Right atrium auricular region (tissue), 2 donors: ENCODE results near the gene GHRH. TPM values are rescaled to one million over a fixed set of nuclear protein-coding genes. Genes with fewer than 3 reads are reported as not detected.

Experiments used
- DNase-seq: peaks from one replicate; pipeline ENCODE4 v3.0.0-alpha.2; 2019; ENCODE audit warnings: low spot score
- H3K27ac ChIP-seq, 2 donors: fragments of 200-600 bp; sonication (generic); 1 replicate in 1 of 2; 2 replicates in 1 of 2; pipeline ENCODE4 v1.5.1; 2016 to 2019
- H3K27me3 ChIP-seq, 2 donors: fragments of 200-600 bp; sonication (generic); one replicate each; pipeline versions ENCODE4 v1.5.1 to v1.6.0; 2017 to 2019
- H3K36me3 ChIP-seq: fragments of 200-600 bp; sonication (generic); one replicate; pipeline ENCODE4 v1.5.1; 2016
- H3K4me1 ChIP-seq, 2 donors: fragments of 200-600 bp; sonication (generic); one replicate each; pipeline versions ENCODE4 v1.5.1 to v1.6.0; 2017 to 2019
- H3K4me3 ChIP-seq, 2 donors: fragments of 200-600 bp; sonication (generic); 1 replicate in 1 of 2; 2 replicates in 1 of 2; pipeline ENCODE4 v1.5.1; 2017 to 2019; ENCODE audit warnings: mild to moderate bottlenecking in 1 of 2, moderate library complexity in 1 of 2
- H3K9me3 ChIP-seq, 2 donors: fragments of 200-600 bp; sonication (generic); one replicate each; pipeline ENCODE4 v1.5.1; 2019
- CTCF ChIP-seq, 2 donors: fragments of 200-600 bp; sonication (generic); IDR thresholded peaks; one replicate each; pipeline ENCODE4 v1.5.1; 2019; ENCODE audit warnings: antibody characterized with exemption in 2 of 2
- total RNA-seq, 2 donors: library from RNA; depleted of rRNA; stranded (reverse); fragments of >200 nt; gene quantifications; one replicate each; pipeline ENCODE4 v1.1.0, GENCODE V29; 2016

The GHRH gene
- total RNA-seq, 2 donors from 2014 or later, result 1.5 to 3.6 TPM

GRCh38 chr20:37201827-37202162 lies 59.8 kb downstream of the GHRH start:
- Histone ChIP-seq H3K27me3 (no peaks in the 10 kb centered on the region), H3K27ac (peak overlapping the region; percentile 26 to 63), H3K4me1 (peaks cover 0 to 14% of the 10 kb centered on the region in 2 donors), H3K9me3 (no peaks in the 10 kb centered on the region), H3K36me3 (peaks cover 49% of the 10 kb centered on the region), H3K4me3 (no peak overlapping the region)
- DNase-seq, result no peak
- TF ChIP-seq CTCF (IDR thresholded peaks at IDR 0.05), result no peak

Other genes starting within 250 kb of the GHRH start
- 1 to 10 TPM; 2.1 to 2.4 TPM for gene RBL1, start 165.8 kb downstream of the GHRH start, total RNA-seq
- gene RPN2, start 82.5 kb downstream of the GHRH start, total RNA-seq, result 100 to 1,000 TPM; 126 to 129 TPM
- gene MROH8, start 82.3 kb downstream of the GHRH start, total RNA-seq, result 1 to 10 TPM; 3.8 to 5.8 TPM
- gene MANBAL, start 27.8 kb upstream of the GHRH start, total RNA-seq, result 10 to 100 TPM; 13.1 to 17.8 TPM
- 10 to 100 TPM in 1 of 2 donors, 1 to 10 TPM in 1; 6.9 to 14.3 TPM for gene SRC, start 84.3 kb upstream of the GHRH start, total RNA-seq